GM13976 (cell line): ENCODE results near the gene CAMK2A.
"Not testable (repeated sequence)": the region's sequence is repeated elsewhere in the genome, so short reads cannot be mapped to it uniquely, and the experiment has no call there.

Source experiments
- DNase-seq: peaks from one replicate; pipeline ENCODE4 v3.0.0; 2012; ENCODE audit warnings: low spot score
- CTCF ChIP-seq: IDR thresholded peaks from 2 replicates; pipeline ENCODE4 v1.5.1; 2012; ENCODE audit warnings: borderline replicate concordance, mild to moderate bottlenecking; ENCODE audit not compliant: insufficient read depth; ENCODE audit errors: extremely low read depth, missing control alignments, control extremely low read depth
- in situ Hi-C: fragments of 300-500 bp; cut with MboI; formaldehyde crosslinking; loops from one replicate; pipeline ENCODE4 v1.12.0; 2022; ENCODE audit warnings: low sequenced_read_pairs, mixed read lengths, inconsistent platforms; ENCODE audit not compliant: unreplicated experiment

CAMK2A gene

GRCh38 chr5:150235500-150235854, 54.1 kb downstream of the CAMK2A start:
- no peak for DNase-seq
- in situ Hi-C loops, result no loop called here
- no peak for TF ChIP-seq CTCF

GRCh38 chr5:150234576-150235499, 54.7 kb downstream of the CAMK2A start:
- in situ Hi-C loops, result no loop called here
- no peak for DNase-seq
- TF ChIP-seq CTCF, result no peak

GRCh38 chr5:150233706-150234105, 55.9 kb downstream of the CAMK2A start:
- in situ Hi-C loops, DNase-seq: not testable (repeated sequence)

- TF ChIP-seq CTCF, result no peak
- no peak for DNase-seq
- in situ Hi-C loops, result no loop called here
Observed at GRCh38 chr5:150230842-150231241, 58.7 kb downstream of the CAMK2A start.

GRCh38 chr5:150229571-150229970, 60.0 kb downstream of the CAMK2A start:
- TF ChIP-seq CTCF, result no peak
- no peak for DNase-seq
- in situ Hi-C loops, result no loop called here

GRCh38 chr5:150227606-150228273, 61.8 kb downstream of the CAMK2A start:
- no peak for TF ChIP-seq CTCF
- DNase-seq, result no peak
- in situ Hi-C loops, result no loop called here

- in situ Hi-C loops, result no loop called here
- no peak for TF ChIP-seq CTCF
- no peak for DNase-seq
Observed at GRCh38 chr5:150227036-150227435, 62.5 kb downstream of the CAMK2A start.
